K562 (cell line): Measurements from ENCODE around the gene SLC16A9. TPM values are rescaled to one million over a fixed set of nuclear protein-coding genes. Genes with fewer than 3 reads are reported as not detected.

Experiments
- ATAC-seq: fragments of 200-7000 bp; cut with Tn5 transposase; 3 replicates; pipeline ENCODE4 v1.9.1; 2020; ENCODE audit warnings: moderate library complexity
- BruUV-seq: library from RNA; stranded (reverse); fragments of 400-500 nt; replicated peaks from 2 replicates; lab custom pipeline; 2021; lab: Mats Ljungman, UMichigan
- CTCF ChIA-PET: fragments of 300-600 bp; formaldehyde crosslinking; extraction: SDS; loops from one replicate; lab custom pipeline; 2021; ENCODE audit warnings: low intra/inter-chr PET ratio; lab: Yijun Ruan, JAX
- POLR2A ChIA-PET: fragments of 300-600, 350-650 bp; sonication (Branson Sonifier 250); formaldehyde crosslinking; extraction: SDS; loops from one replicate; lab custom pipeline; 2021; ENCODE audit warnings: antibody characterized with exemption, inconsistent platforms; lab: Yijun Ruan, JAX
- DNase-seq, 4 experiments: peaks; one replicate each; pipeline versions ENCODE4 v3.0.0 to v3.0.0-alpha.2; 2011 to 2018; ENCODE audit warnings: low spot score in 3 of 4, mixed read lengths in 3 of 4; ENCODE audit errors: extremely low read depth in 1 of 4
- FAIRE-seq: peaks from 2 replicates; lab custom pipeline; 2011; peaks lifted over from hg19 to GRCh38; lab: Jason Lieb, UNC
- H2AFZ ChIP-seq: 2 replicates; pipeline ENCODE4 v1.6.0; 2011; ENCODE audit warnings: low read depth, low read length, control low read depth, inconsistent platforms
- H3K27ac ChIP-seq: fragments of 200-600 bp; 3 replicates; pipeline ENCODE4 v1.8.0; 2011; ENCODE audit warnings: low read depth, mild to moderate bottlenecking, control low read depth, inconsistent platforms, low read length, moderate library complexity, mixed read lengths; ENCODE audit errors: extremely low read depth
- H3K27me3 ChIP-seq, 2 experiments: fragments of 300-600 bp in 1 of 2; 2 replicates in 1 of 2; 3 replicates in 1 of 2; pipeline versions ENCODE4 v1.6.0 to v1.8.0; 2011; ENCODE audit warnings: inconsistent platforms in 2 of 2, low read length in 2 of 2, mild to moderate bottlenecking in 1 of 2, mixed read lengths in 1 of 2, moderate library complexity in 1 of 2; ENCODE audit not compliant: control insufficient read depth in 2 of 2, insufficient read depth in 2 of 2
- H3K36me3 ChIP-seq: fragments of 300-600 bp; 3 replicates; pipeline ENCODE4 v1.8.0; 2011; ENCODE audit warnings: mild to moderate bottlenecking, low read length, inconsistent platforms; ENCODE audit not compliant: control insufficient read depth, insufficient read depth
- H3K4me1 ChIP-seq, 2 experiments: fragments of 200-600 bp in 1 of 2; replicated peaks in 1 of 2; 2 replicates in 1 of 2; 3 replicates in 1 of 2; pipeline versions ENCODE4 v1.5.1 to v1.8.0; 2011; ENCODE audit warnings: inconsistent platforms in 2 of 2, low read length in 2 of 2, mild to moderate bottlenecking in 1 of 2, mixed read lengths in 1 of 2, moderate library complexity in 1 of 2; ENCODE audit not compliant: control insufficient read depth in 2 of 2, insufficient read depth in 2 of 2
- H3K4me2 ChIP-seq: 2 replicates; pipeline ENCODE4 v1.6.1; 2011; ENCODE audit warnings: low read length, control low read depth, inconsistent platforms, mixed read lengths; ENCODE audit not compliant: insufficient read depth
- H3K4me3 ChIP-seq: fragments of 200-600 bp; sonication (generic), shearing (Covaris generic); 2 replicates; pipeline ENCODE4 v1.5.1; 2016; ENCODE audit warnings: control low read depth, inconsistent platforms
- H3K79me2 ChIP-seq: fragments of 200-600 bp; 3 replicates; pipeline ENCODE4 v1.8.0; 2011; ENCODE audit warnings: low read length, inconsistent platforms; ENCODE audit not compliant: control insufficient read depth, insufficient read depth
- H3K9ac ChIP-seq, 2 experiments: 2 replicates each; pipeline versions ENCODE4 v1.6.0 to v1.6.1; 2011; ENCODE audit warnings: low read depth in 2 of 2, low read length in 2 of 2, control low read depth in 1 of 2, inconsistent platforms in 1 of 2, mild to moderate bottlenecking in 1 of 2, mixed read lengths in 1 of 2; ENCODE audit not compliant: insufficient read depth in 1 of 2
- H3K9me1 ChIP-seq: one replicate; pipeline ENCODE4 v1.6.0; 2011; ENCODE audit warnings: inconsistent platforms, mild to moderate bottlenecking, low read length, moderate library complexity; ENCODE audit not compliant: control insufficient read depth, insufficient read depth
- H3K9me3 ChIP-seq: replicated peaks from 2 replicates; pipeline ENCODE4 v1.5.1; 2011; ENCODE audit warnings: low read depth, low read length, inconsistent platforms; ENCODE audit not compliant: control insufficient read depth, insufficient read depth
- H4K20me1 ChIP-seq: replicated peaks from 2 replicates; pipeline ENCODE4 v1.6.1; 2011; ENCODE audit warnings: low read length, inconsistent platforms, mixed read lengths; ENCODE audit not compliant: control insufficient read depth, insufficient read depth
- ARID1B ChIP-seq: fragments of 450-650 bp; IDR thresholded peaks from 2 replicates; pipeline ENCODE4 v1.6.1; 2016; ENCODE audit warnings: antibody characterized with exemption, mild to moderate bottlenecking, inconsistent platforms
- EHMT2 ChIP-seq: fragments of 450-650 bp; IDR thresholded peaks from 2 replicates; pipeline ENCODE4 v1.6.1; 2018; ENCODE audit warnings: antibody characterized with exemption
- HSF4 ChIP-seq: fragments of 250-450 bp; sonication (Bioruptor Pico); IDR thresholded peaks from 2 replicates; pipeline ENCODE4 v2.1.2; 2022; ENCODE audit warnings: mild to moderate bottlenecking, moderate library complexity, borderline replicate concordance
- NCOA6 ChIP-seq: fragments of 450-650 bp; IDR thresholded peaks from 2 replicates; pipeline ENCODE4 v1.6.1; 2017; ENCODE audit warnings: mild to moderate bottlenecking
- POLR3A ChIP-seq: IDR thresholded peaks from 2 replicates; pipeline ENCODE4 v1.6.1; 2011; ENCODE audit warnings: borderline replicate concordance, mild to moderate bottlenecking, moderate library complexity; ENCODE audit not compliant: insufficient read length, insufficient read depth; ENCODE audit errors: extremely low read depth
- PYGO2 ChIP-seq: fragments of 450-650 bp; IDR thresholded peaks from 2 replicates; pipeline ENCODE4 v1.6.1; 2016; ENCODE audit warnings: mild to moderate bottlenecking, missing genetic modification characterization, moderate library complexity, missing compliant biosample characterization
- ZBTB8A ChIP-seq: fragments of 450-650 bp; IDR thresholded peaks from 2 replicates; pipeline ENCODE4 v1.6.1; 2018; ENCODE audit warnings: mild to moderate bottlenecking, moderate library complexity; ENCODE audit not compliant: partially characterized antibody
- ZNF277 ChIP-seq: fragments of 250-450 bp; sonication (Bioruptor Pico); IDR thresholded peaks from 2 replicates; pipeline ENCODE4 v1.8.0; 2022; ENCODE audit warnings: inconsistent platforms, mild to moderate bottlenecking, moderate library complexity, borderline replicate concordance
- WGBS: fragments of 100-300 bp; shearing (Covaris generic); methylation state at CpG from one replicate; pipeline ENCODE4 v1.1.6; 2016; ENCODE audit warnings: low coverage, mixed read lengths; ENCODE audit not compliant: insufficient coverage; ENCODE audit errors: missing lambda C conversion rate; 5-methylcytosine and 5-hydroxymethylcytosine counted together
- in situ Hi-C: fragments of 300-500 bp; cut with MboI; formaldehyde crosslinking; loops from 4 replicates; pipeline ENCODE4 v1.15.0; 2018; ENCODE audit warnings: inconsistent platforms, mixed read lengths
- intact Hi-C: fragments of 100-400 bp; cut with micrococcal nuclease; formaldehyde crosslinking; loops from 2 replicates; pipeline ENCODE4 v1.14.2; 2022
- polyA plus RNA-seq, 8 experiments: library from polyadenylated mRNA; depleted of rRNA in 4 of 8; stranded (reverse) in 5 of 8; unstranded in 3 of 8; fragments of >200 nt; fragmentation: Nextera tagmentation in 2 of 8; fragmentation: Illumina TruSeq in 1 of 8; extraction: Ambion mirVana in 2 of 8; extraction: Trizol in 1 of 8; gene quantifications; 2 replicates each; pipeline versions ENCODE4 v1.2.1 to v1.2.3, GENCODE V29; 2011 to 2014; ENCODE audit warnings: inconsistent platforms in 1 of 8, missing spikeins in 1 of 8
- total RNA-seq, 7 experiments: library from RNA; depleted of rRNA in 6 of 7; stranded (reverse); fragments of >200 nt in 6 of 7; fragmentation: Illumina TruSeq in 2 of 7; extraction: Trizol in 2 of 7; gene quantifications; 2 replicates each; pipeline versions ENCODE4 v1.2.1 to v1.2.3, GENCODE V29; 2011 to 2021; ENCODE audit warnings: low replicate concordance in 1 of 7
- TF ChIP-seq, protein P1 (sequence below): fragments of 250-450 bp; sonication (Bioruptor Pico); IDR thresholded peaks from 2 replicates; pipeline ENCODE4 v1.4.0; 2020; ENCODE audit warnings: mild to moderate bottlenecking, moderate library complexity
- TF ChIP-seq, protein P2 (sequence below): sonication (generic); formaldehyde crosslinking; IDR thresholded peaks from 2 replicates; pipeline ENCODE4 v1.8.1; 2023; ENCODE audit warnings: missing genetic modification reagents, mild to moderate bottlenecking, borderline replicate concordance
- TF ChIP-seq, protein P3 (sequence below): fragments of 200-800 bp; sonication (Bioruptor generic); IDR thresholded peaks from 2 replicates; pipeline ENCODE4 v1.6.1; 2017; ENCODE audit warnings: missing genetic modification characterization, missing compliant biosample characterization

Gene SLC16A9
- total and polyA plus RNA-seq, 9 of the 15 experiments (the other 6 are each of a cell fraction or from before 2014, with no cell fraction given), result 0.90 to 6.4 (median 2.1) TPM

GRCh38 chr10:59736749-59737148 is 27.1 kb upstream of the SLC16A9 start:
- in situ Hi-C loops, result no loop called here
- no TSS peak for BruUV-seq

More at GRCh38 chr10:59736749-59737148, 27.1 kb upstream of the SLC16A9 start:
- H3K4me1 ChIP-seq, result no peaks in the 10 kb centered on the region
- DNase-seq (no peak), FAIRE-seq (no peak), ATAC-seq (no peak)
- ChIA-PET POLR2A (no interaction called here), CTCF (no interaction called here)
- no peaks in the 10 kb centered on the region for H4K20me1 ChIP-seq
- H3K4me3 ChIP-seq, result no peak overlapping the region
- no peak overlapping the region for H3K4me2 ChIP-seq
- intact Hi-C loops, result no loop called here
- no peak overlapping the region for H3K9ac ChIP-seq
- H3K79me2 ChIP-seq, result no peaks in the 10 kb centered on the region
- H3K36me3 ChIP-seq, result no peaks in the 10 kb centered on the region
- H3K27ac ChIP-seq, result no peak overlapping the region
- no peak overlapping the region for H2AFZ ChIP-seq
- 6% methylated on average over 1 of the region's 1 CpG for WGBS
- H3K9me1 ChIP-seq, result no peaks in the 10 kb centered on the region
- TF ChIP-seq ZBTB8A, result no peak
- TF ChIP-seq POLR3A, result no peak
- TF ChIP-seq ZNF277 (CRISPR knock-in tag), result no peak
- no peak for TF ChIP-seq ARID1B
- TF ChIP-seq EHMT2, result no peak
- TF ChIP-seq, protein P1, sequence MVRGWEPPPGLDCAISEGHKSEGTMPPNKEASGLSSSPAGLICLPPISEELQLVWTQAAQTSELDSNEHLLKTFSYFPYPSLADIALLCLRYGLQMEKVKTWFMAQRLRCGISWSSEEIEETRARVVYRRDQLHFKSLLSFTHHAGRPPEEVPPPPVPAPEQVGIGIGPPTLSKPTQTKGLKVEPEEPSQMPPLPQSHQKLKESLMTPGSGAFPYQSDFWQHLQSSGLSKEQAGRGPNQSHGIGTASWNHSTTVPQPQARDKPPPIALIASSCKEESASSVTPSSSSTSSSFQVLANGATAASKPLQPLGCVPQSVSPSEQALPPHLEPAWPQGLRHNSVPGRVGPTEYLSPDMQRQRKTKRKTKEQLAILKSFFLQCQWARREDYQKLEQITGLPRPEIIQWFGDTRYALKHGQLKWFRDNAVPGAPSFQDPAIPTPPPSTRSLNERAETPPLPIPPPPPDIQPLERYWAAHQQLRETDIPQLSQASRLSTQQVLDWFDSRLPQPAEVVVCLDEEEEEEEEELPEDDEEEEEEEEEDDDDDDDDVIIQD (CRISPR knock-in tag), result no peak
- TF ChIP-seq, protein P2, sequence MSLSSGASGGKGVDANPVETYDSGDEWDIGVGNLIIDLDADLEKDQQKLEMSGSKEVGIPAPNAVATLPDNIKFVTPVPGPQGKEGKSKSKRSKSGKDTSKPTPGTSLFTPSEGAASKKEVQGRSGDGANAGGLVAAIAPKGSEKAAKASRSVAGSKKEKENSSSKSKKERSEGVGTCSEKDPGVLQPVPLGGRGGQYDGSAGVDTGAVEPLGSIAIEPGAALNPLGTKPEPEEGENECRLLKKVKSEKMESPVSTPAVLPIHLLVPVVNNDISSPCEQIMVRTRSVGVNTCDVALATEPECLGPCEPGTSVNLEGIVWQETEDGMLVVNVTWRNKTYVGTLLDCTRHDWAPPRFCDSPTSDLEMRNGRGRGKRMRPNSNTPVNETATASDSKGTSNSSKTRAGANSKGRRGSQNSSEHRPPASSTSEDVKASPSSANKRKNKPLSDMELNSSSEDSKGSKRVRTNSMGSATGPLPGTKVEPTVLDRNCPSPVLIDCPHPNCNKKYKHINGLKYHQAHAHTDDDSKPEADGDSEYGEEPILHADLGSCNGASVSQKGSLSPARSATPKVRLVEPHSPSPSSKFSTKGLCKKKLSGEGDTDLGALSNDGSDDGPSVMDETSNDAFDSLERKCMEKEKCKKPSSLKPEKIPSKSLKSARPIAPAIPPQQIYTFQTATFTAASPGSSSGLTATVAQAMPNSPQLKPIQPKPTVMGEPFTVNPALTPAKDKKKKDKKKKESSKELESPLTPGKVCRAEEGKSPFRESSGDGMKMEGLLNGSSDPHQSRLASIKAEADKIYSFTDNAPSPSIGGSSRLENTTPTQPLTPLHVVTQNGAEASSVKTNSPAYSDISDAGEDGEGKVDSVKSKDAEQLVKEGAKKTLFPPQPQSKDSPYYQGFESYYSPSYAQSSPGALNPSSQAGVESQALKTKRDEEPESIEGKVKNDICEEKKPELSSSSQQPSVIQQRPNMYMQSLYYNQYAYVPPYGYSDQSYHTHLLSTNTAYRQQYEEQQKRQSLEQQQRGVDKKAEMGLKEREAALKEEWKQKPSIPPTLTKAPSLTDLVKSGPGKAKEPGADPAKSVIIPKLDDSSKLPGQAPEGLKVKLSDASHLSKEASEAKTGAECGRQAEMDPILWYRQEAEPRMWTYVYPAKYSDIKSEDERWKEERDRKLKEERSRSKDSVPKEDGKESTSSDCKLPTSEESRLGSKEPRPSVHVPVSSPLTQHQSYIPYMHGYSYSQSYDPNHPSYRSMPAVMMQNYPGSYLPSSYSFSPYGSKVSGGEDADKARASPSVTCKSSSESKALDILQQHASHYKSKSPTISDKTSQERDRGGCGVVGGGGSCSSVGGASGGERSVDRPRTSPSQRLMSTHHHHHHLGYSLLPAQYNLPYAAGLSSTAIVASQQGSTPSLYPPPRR (CRISPR knock-in tag), result no peak
- no peak for TF ChIP-seq NCOA6
- TF ChIP-seq, protein P3, sequence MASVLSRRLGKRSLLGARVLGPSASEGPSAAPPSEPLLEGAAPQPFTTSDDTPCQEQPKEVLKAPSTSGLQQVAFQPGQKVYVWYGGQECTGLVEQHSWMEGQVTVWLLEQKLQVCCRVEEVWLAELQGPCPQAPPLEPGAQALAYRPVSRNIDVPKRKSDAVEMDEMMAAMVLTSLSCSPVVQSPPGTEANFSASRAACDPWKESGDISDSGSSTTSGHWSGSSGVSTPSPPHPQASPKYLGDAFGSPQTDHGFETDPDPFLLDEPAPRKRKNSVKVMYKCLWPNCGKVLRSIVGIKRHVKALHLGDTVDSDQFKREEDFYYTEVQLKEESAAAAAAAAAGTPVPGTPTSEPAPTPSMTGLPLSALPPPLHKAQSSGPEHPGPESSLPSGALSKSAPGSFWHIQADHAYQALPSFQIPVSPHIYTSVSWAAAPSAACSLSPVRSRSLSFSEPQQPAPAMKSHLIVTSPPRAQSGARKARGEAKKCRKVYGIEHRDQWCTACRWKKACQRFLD (CRISPR knock-in tag), result no peak
- TF ChIP-seq HSF4, result no peak
- TF ChIP-seq PYGO2, result no peak
- no peaks in the 10 kb centered on the region for H3K27me3 ChIP-seq
- no peaks in the 10 kb centered on the region; the same call in 1 of the 2 replicates for H3K9me3 ChIP-seq
